ENCODE results near the gene KRT9. TPM values are rescaled to one million over a fixed set of nuclear protein-coding genes. Genes with fewer than 3 reads are reported as not detected.

KRT9 gene
- total and polyA plus RNA-seq, 10 of the 15 experiments (the other 5 are each of a cell fraction or from before 2014, with no cell fraction given), result not detected

DNA sequence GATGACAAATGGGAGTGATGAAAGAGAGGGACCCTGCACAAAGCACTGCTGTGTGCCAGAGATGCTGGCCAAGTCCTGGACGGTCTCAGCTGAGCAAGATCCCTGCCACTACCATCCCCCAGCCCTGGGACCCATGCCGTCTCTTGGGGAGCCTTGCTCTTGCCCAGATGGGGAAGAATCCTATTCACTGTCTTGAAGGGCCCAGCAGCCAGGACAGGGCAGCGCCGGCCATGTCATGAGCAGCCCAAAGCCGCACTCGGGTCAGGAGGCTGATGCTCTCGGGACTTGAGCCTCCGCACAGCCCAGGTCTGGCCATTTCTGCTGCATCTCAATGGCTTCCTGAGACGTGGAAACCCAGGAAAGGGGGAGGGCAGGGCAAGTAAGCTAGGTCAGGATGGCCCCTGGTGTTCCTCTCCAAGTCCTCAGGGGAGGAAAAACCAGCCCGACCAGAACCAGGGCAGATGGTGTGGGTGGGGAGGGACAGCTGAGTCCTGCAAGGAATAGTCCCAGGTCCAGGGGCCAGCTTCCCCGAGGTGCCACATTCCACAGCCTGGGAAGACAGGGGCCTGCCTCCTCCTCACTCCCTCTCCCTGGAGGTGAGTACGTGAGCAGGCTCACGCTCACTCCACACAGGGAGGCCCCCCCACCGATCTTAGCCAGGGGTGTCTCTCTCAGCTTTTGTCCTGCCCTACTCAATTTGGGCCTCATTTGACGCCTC lies 35.9 kb downstream of the KRT9 start:
- Histone ChIP-seq H3K4me2 (ENCODE audit: control insufficient read depth, insufficient read depth) (no peak overlapping the region), H3K4me1 (ENCODE audit: control insufficient read depth, insufficient read depth, low read length) (no peaks in the 10 kb centered on the region), H3K9me3 (replicated peaks; ENCODE audit: control insufficient read depth, insufficient read depth, low read length) (no peaks in the 10 kb centered on the region), H3K27me3 (replicated peaks in 1 of 2; ENCODE audit: control insufficient read depth in 2 of 2, insufficient read depth in 2 of 2, low read length in 1 of 2) (peaks cover 3% of the 10 kb centered on the region in 2 experiments; a peak in 3 of 4 replicates), H4K20me1 (ENCODE audit: control insufficient read depth, insufficient read depth) (no peaks in the 10 kb centered on the region), H2AFZ (ENCODE audit: control insufficient read depth, low read depth, low read length) (no peak overlapping the region), H3K9ac (ENCODE audit: control insufficient read depth, insufficient read depth, low read length) (no peak overlapping the region), H3K79me2 (ENCODE audit: control insufficient read depth, insufficient read depth, low read length) (no peaks in the 10 kb centered on the region), H3K36me3 (ENCODE audit: control insufficient read depth in 2 of 2, insufficient read depth in 2 of 2, low read length in 1 of 2) (no peaks in the 10 kb centered on the region), H3K4me3 (no peak overlapping the region), H3K27ac (ENCODE audit: control insufficient read depth, insufficient read depth) (no peak overlapping the region)
- ChIA-PET CTCF (interaction anchor here (0.9 to 1.4 kb wide), 3 partner anchors 13 to 127 kb away, joined by 3 to 4 read pairs (median 3); no protein-coding TSS in a partner anchor), POLR2A (no interaction called here), SMC1A (ENCODE audit: uncharacterized antibody, unreplicated experiment) (interaction anchor here (1.5 kb wide), 1 partner anchor 13 kb away, joined by 5 read pairs; no protein-coding TSS in a partner anchor), RAD21 (ENCODE audit: unreplicated experiment) (no interaction called here)
- intact Hi-C loops (cut with micrococcal nuclease; ENCODE audit: unreplicated experiment), result no loop called here
- BruUV-seq (replicated peaks), result no TSS peak
- DNase-seq (ENCODE audit: low read depth, low spot score) (no peak), ATAC-seq (no peak), FAIRE-seq (no peak)
- 25% methylated on average over 15 of the region's 15 CpGs for WGBS (ENCODE audit: insufficient coverage, insufficient replicate concordance, low lambda C conversion rate, missing lambda C conversion rate)
- no peak for TF ChIP-seq SUPT20H (IDR thresholded peaks at IDR 0.05; ENCODE audit: borderline replicate concordance, control insufficient read depth, low read depth, low read length)
- TF ChIP-seq, protein P1, sequence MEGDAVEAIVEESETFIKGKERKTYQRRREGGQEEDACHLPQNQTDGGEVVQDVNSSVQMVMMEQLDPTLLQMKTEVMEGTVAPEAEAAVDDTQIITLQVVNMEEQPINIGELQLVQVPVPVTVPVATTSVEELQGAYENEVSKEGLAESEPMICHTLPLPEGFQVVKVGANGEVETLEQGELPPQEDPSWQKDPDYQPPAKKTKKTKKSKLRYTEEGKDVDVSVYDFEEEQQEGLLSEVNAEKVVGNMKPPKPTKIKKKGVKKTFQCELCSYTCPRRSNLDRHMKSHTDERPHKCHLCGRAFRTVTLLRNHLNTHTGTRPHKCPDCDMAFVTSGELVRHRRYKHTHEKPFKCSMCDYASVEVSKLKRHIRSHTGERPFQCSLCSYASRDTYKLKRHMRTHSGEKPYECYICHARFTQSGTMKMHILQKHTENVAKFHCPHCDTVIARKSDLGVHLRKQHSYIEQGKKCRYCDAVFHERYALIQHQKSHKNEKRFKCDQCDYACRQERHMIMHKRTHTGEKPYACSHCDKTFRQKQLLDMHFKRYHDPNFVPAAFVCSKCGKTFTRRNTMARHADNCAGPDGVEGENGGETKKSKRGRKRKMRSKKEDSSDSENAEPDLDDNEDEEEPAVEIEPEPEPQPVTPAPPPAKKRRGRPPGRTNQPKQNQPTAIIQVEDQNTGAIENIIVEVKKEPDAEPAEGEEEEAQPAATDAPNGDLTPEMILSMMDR (IDR thresholded peaks at IDR 0.05 in 2 of 3, conservative IDR thresholded peaks at IDR 0.05 in 1 of 3; ENCODE audit: control insufficient read depth in 2 of 3, extremely low read depth in 1 of 3, insufficient read depth in 1 of 3, low read depth in 3 of 3, low read length in 3 of 3), result no peak
- in situ Hi-C loops (cut with MboI), result no loop called here
